HCT116 (cell line): ENCODE results near the gene PLCD1.

Experiments used
- POLR2A ChIP-seq: IDR thresholded peaks from 2 replicates; pipeline ENCODE4 v1.7.0; 2011; ENCODE audit warnings: borderline replicate concordance; ENCODE audit not compliant: insufficient read depth, insufficient read length; ENCODE audit errors: extremely low read depth
- TF ChIP-seq, protein P1 (sequence below), 3 experiments: fragments of 200-600 bp in 1 of 3; sonication (generic) in 1 of 3; IDR thresholded peaks in 2 of 3; conservative IDR thresholded peaks in 1 of 3; 2 replicates each; pipeline ENCODE4 v1.5.1; 2012 to 2017; ENCODE audit warnings: low read depth in 2 of 3, low read length in 2 of 3, antibody characterized with exemption in 1 of 3, borderline replicate concordance in 1 of 3, control low read depth in 1 of 3, mild to moderate bottlenecking in 1 of 3, mixed read lengths in 1 of 3, mixed run types in 1 of 3, moderate library complexity in 1 of 3; ENCODE audit not compliant: insufficient read depth in 1 of 3

DNA sequence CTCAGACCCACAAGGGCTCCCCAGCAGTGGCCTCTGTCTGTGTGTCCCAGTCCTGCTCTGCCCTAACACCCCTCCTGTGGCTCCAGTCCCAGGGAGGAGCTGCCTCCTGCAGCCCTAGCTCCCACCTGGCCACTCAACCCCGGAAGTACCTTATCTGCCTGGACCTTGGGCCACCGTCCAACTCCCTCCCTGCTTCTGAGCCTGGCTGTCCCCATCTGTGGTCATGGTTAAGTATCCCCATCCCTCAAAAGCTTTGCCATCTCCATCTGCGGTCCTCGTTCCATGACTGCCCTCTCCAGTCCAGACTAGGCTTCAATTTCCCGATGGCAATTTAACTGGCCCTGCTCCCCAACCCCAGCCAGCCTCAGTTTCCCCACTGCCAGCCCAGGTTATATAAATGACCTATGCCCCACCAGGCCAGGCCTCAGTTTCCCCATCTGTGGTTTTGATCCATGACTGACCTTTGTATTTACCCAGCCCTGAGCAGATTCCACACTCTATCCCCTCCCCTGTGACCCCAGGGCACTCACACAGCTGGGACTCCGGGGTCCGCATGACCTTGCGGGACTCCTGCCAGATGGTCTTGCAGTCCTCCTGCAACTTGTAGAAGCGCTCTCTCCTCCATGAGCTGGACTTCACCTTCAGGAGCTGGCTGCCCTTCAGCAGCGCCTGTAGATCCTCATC lies 9.6 kb downstream of the PLCD1 start:
- TF ChIP-seq POLR2A = no peak
- TF ChIP-seq, protein P1, sequence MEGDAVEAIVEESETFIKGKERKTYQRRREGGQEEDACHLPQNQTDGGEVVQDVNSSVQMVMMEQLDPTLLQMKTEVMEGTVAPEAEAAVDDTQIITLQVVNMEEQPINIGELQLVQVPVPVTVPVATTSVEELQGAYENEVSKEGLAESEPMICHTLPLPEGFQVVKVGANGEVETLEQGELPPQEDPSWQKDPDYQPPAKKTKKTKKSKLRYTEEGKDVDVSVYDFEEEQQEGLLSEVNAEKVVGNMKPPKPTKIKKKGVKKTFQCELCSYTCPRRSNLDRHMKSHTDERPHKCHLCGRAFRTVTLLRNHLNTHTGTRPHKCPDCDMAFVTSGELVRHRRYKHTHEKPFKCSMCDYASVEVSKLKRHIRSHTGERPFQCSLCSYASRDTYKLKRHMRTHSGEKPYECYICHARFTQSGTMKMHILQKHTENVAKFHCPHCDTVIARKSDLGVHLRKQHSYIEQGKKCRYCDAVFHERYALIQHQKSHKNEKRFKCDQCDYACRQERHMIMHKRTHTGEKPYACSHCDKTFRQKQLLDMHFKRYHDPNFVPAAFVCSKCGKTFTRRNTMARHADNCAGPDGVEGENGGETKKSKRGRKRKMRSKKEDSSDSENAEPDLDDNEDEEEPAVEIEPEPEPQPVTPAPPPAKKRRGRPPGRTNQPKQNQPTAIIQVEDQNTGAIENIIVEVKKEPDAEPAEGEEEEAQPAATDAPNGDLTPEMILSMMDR (IDR thresholded peaks at IDR 0.05 in 2 of 3, conservative IDR thresholded peaks at IDR 0.05 in 1 of 3; ENCODE audit: borderline replicate concordance in 1 of 3, insufficient read depth in 1 of 3, low read depth in 2 of 3, low read length in 2 of 3) = no peak
